Right kidney (tissue), 1 donor: ENCODE measurements around the gene MAD1L1.

Experiments used
- DNase-seq: peaks from one replicate; pipeline ENCODE4 v3.0.0-alpha.2; 2016

MAD1L1 gene

GRCh38 chr7:1812509-1813393 is 420.0 kb downstream of the MAD1L1 start:
- peak; percentile 44 for DNase-seq

DNA sequence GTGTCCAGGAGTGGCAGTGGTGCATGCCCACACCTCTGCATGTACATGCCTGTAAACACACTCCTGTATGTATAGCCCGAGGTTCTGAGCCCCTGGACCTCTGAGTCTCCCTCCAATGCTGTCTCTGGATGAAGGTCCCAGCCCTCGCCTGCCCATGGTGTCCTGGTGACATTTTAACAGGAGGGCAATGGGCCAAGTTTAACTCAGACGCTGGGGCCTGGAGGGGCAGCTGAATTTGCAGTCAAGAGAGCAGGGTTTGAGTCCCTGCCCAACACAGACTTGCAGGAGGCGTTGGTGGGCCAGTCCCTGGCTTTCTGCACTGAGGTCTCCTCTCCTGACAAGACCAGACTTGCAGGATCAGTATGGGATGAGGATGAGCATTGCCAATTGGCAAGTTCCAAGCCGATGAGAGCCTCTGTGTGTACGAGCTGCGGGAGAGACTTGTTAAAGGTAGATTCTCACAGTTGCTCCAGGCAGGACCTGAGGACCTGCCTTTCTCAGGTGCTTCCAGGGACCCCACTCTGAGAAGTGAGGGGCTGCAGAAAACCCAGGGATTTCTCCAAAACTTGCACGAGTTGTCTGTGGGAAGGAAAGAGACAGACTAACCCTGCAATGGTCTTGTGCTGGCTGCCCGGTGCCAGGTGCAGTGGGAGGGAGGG is 420.8 kb downstream of the MAD1L1 start:
- DNase-seq: peak; percentile 36

DNA sequence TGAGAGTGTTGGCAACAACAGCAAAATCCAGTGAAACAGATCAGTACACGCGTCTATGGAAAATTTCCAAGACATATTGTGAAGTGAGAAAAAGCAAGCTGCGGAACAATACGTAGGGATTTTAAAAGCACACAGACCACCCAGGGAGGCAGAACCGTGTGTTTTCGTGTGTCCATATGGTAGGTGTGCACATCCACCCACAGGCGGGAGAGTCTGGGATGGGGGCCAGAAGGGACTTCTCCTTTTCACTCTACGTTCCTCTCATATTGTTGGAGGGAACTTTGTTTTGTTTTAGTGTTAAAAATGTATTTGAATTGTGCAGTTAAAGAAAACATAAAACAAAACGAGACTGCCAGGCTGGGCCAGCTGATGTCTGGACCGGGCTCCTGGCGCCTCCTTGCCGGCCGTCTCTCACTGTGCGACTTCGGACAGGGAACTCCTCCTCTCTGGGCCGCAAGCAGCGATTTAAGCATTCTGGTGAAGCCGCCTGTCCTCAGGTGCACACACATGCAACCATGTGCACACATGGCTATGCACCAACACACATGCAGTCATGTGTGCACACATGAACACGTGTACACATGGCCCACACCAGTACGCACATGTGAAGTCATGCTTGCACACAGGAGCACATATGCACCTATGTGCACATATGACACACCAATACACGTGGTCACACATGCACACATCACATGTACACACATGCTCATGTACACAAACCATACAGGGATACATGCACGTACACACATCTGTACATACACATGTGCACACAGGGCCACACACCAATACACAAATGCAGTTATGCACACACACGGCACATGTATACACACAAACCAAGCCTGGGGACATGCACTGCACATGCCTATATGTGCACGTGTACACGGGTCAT is 421.5 kb downstream of the MAD1L1 start:
- no peak for DNase-seq

GRCh38 chr7:1810521-1810920 is 422.2 kb downstream of the MAD1L1 start:
- no peak for DNase-seq

DNA sequence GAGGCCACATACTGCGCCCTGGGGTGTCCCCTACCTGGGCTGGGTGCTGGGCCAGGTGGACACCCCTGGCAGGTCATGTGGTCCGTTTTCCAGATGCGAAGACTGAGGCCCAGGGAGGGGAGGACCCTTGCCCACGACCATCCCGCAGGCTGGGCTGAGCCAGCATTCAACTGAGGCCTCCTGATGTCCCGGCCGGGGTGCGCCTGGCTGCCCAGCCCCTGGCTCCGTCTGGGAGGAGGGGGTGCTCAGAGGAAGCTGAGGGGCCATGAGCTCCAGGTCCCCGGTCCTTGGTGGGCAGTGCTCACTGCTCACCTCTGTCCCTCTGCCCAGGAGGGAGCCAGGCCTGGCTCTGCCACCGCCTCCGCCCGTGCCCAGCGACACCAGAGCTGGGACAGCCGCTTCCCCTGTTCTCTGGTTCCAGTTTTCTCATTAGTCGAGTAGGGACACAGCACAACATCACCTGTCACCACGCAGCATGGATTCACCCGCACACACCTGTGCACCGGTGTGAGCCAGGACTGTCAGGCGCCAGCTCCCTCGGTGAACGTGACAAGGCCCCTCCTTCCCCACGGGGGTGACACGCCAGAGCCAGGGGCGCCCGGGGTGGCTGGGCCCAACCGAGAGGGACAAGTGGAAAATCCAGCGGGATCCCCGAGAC is 423.0 kb downstream of the MAD1L1 start:
- no peak for DNase-seq

GRCh38 chr7:1809070-1809469 is 423.7 kb downstream of the MAD1L1 start:
- no peak for DNase-seq

- DNase-seq: no peak
These were observed 424.7 kb downstream of the MAD1L1 start for GRCh38 chr7:1807821-1808600.

GRCh38 chr7:1806354-1806753 is 426.4 kb downstream of the MAD1L1 start:
- no peak for DNase-seq

- no peak for DNase-seq
These were observed 428.4 kb downstream of the MAD1L1 start for GRCh38 chr7:1804310-1804709.

GRCh38 chr7:1802899-1803298 is 429.8 kb downstream of the MAD1L1 start:
- no peak for DNase-seq

- peak; percentile 27 for DNase-seq
These were observed 431.8 kb downstream of the MAD1L1 start for GRCh38 chr7:1800902-1801301.

GRCh38 chr7:1798191-1798590 is 434.6 kb downstream of the MAD1L1 start:
- DNase-seq: no peak

DNA sequence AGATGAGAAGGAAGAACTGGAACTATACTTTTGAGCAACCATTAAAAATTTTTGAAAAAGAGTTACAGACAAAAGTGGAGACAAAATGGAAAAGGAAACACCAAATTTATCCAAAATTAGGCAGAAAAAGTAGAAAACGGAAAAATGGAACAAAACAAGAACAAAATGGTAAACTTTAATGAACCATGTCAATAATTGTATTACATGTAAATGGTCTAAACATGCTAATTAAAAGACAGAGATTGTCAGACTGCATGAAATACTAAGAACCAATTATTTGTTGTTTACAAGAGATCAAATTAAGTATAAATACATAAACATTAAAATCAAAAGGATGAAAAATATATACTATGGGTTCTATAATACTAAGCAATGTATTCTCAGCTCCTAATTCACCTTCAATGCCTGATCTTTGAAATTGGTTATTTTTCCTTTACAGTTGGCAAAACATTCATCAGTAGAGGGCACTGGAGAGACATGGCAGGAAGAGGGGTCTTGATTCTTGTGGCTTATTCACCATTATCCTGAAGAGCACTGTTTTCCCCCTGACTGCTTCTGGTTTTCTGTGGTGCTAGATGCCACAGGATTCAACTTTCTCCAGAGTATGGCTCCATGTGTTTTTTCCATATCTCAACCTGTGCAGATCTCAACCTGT is 437.7 kb downstream of the MAD1L1 start:
- DNase-seq: no peak

DNA sequence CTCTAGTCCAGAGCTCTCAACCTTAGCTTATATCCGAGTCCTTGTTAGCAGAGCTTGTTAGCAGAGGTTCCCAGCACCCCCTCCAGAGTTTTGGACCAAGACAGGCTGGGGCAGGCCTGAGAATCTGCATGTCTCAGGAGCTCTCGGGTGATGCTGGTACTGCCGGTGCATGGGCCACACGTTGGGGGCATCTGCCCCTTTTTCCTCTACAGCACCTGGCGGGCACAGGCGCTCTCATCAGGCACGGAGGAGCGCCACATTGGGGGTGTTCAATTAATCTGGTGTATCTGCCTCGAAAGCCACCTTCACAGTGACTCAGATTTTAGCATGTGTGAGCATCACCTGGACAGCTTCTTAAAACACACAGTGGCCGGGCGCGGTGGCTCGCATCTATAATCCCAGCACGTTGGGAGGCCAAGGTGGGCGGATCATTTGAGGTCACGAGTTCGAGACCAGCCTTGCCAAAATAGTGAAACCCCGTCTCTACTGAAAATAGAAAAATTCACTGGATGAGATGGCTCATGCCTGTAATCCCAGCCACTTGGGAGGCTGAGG is 445.0 kb downstream of the MAD1L1 start:
- DNase-seq: no peak

- DNase-seq: no peak
These were observed 445.5 kb downstream of the MAD1L1 start for GRCh38 chr7:1787241-1787640.

DNA sequence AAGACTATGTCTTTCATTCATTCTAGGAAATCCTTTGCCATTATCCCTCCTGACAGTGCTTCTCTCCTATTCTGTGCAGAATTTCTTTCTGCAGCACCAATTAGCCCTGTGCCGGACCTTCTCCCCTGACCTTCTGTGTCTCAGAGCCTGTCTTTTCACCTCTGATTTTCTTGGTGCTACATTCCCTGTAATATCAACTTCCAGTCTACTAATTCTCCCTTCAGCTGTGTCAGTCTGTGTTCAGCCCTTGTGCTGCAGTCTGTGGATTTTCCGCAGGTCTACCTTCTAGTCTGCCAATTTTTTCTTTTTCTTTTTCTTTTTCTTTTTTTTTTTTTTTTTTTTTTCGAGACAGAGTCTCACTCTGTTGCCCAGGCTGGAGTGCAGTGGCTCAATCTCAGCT is 446.9 kb downstream of the MAD1L1 start:
- DNase-seq: no peak

DNA sequence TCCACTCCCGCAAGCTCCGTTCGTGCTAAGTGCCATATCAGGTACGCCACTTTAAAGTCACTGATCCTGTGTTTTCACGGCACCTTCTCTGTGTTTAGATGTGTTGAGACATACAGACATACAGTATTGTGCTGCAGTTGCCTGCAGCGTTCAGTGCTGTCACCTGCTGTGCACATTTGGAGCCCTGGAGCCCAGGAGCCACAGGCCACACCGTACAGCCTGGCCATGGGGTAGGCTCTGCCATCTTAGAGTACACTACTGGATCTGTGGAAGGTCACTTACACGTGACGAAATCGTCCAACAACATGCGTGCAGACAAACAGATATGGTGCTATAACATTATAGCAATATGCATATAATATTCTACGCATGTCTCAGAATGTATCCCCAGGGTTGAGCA is 451.4 kb downstream of the MAD1L1 start:
- DNase-seq: no peak

DNA sequence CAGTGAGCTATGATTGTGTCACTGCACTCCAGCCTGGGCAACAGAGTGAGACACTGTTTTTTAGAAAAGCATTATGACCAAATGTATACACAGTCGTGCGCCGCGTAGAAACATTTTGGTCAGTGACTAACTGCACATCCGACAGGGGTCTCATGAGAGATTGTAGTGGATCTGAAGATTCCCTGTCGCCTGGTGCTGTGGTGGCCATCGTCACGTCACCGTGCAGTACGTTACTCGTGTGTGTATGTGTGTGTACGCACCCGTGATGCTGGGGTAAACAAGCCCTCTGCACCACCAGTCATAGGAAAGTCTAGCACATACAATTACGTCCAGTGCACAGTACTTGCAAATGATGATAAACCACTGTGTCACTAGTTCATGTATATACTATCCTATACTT is 453.3 kb downstream of the MAD1L1 start:
- DNase-seq: no peak

- DNase-seq: no peak
These were observed 455.6 kb downstream of the MAD1L1 start for GRCh38 chr7:1777122-1777521.

GRCh38 chr7:1775389-1775788 is 457.4 kb downstream of the MAD1L1 start:
- no peak for DNase-seq

GRCh38 chr7:1770331-1770730 is 462.4 kb downstream of the MAD1L1 start:
- no peak for DNase-seq
